Vagina (tissue), 2 donors: ENCODE results near the gene ODAD2. TPM values are rescaled to one million over a fixed set of nuclear protein-coding genes. Genes with fewer than 3 reads are reported as not detected.
A peak's percentile ranks its signal among the peaks of the same experiment; 100 is the strongest.

ENCODE experiments used
- DNase-seq, 2 donors: peaks; one replicate each; pipeline ENCODE4 v3.0.0-alpha.2; 2017; ENCODE audit errors: extremely low spot score in 2 of 2
- H3K27ac ChIP-seq: fragments of 200-600 bp; sonication (generic); one replicate; pipeline ENCODE4 v1.5.1; 2019
- H3K27me3 ChIP-seq: fragments of 200-600 bp; sonication (generic); one replicate; pipeline ENCODE4 v1.5.1; 2019
- H3K36me3 ChIP-seq, 2 donors: fragments of 200-600 bp; sonication (generic); one replicate each; pipeline ENCODE4 v1.5.1; 2017 to 2019
- H3K4me1 ChIP-seq: fragments of 200-600 bp; sonication (generic); one replicate; pipeline ENCODE4 v1.5.1; 2019
- H3K4me3 ChIP-seq, 2 donors: fragments of 200-600 bp; sonication (generic); 1 replicate in 1 of 2; 2 replicates in 1 of 2; pipeline ENCODE4 v1.5.1; 2016 to 2019
- H3K9me3 ChIP-seq: fragments of 200-600 bp; sonication (generic); one replicate; pipeline ENCODE4 v1.5.1; 2019
- POLR2A ChIP-seq, 2 donors: fragments of 450-650 bp; IDR thresholded peaks; one replicate each; pipeline ENCODE4 v1.6.1; 2017; ENCODE audit warnings: antibody characterized with exemption in 2 of 2, mild to moderate bottlenecking in 2 of 2, moderate library complexity in 2 of 2
- POLR2AphosphoS5 ChIP-seq, 2 donors: sonication (generic); formaldehyde crosslinking; IDR thresholded peaks; one replicate each; pipeline ENCODE4 v1.9.0; 2017; ENCODE audit warnings: antibody characterized with exemption in 2 of 2, mild to moderate bottlenecking in 2 of 2, low read depth in 1 of 2; ENCODE audit not compliant: insufficient read depth in 1 of 2
- intact Hi-C: fragments of 100-400 bp; cut with DNase I; formaldehyde crosslinking; loops from one replicate; pipeline ENCODE4 v1.15.1; 2023
- total RNA-seq: library from RNA; depleted of rRNA; stranded (reverse); fragments of >200 nt; gene quantifications from one replicate; pipeline ENCODE4 v1.2.3, GENCODE V29; 2016
- TF ChIP-seq, protein P1 (sequence below), 3 experiments: fragments of 450-650 bp in 2 of 3; fragments of 200-600 bp in 1 of 3; sonication (generic) in 1 of 3; IDR thresholded peaks; one replicate each; pipeline ENCODE4 v1.5.1; 2017 to 2019; ENCODE audit warnings: antibody characterized with exemption in 3 of 3, mild to moderate bottlenecking in 2 of 3, moderate library complexity in 2 of 3

Gene ODAD2
- total RNA-seq, 1 donor from 2014 or later, result 0.25 TPM

DNA sequence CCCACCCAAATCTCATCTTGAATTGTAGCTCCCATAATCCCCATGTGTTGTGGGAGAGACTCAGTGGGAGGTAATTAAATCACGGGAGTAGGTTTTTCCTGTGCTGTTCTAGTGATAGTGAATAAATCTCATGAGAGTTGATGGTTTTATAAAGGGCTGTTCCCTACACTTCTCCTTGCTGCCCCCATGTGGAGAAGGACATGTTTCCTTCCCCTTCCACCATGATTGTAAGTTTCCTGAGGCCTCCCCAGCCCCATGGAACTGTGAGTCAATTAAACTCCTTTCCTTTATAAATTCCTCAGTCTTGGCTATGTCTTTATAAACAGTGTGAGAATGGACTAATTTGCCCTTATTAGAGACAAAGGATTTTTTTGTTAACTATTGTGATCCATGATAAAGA lies 204.7 kb downstream of the ODAD2 start:
- intact Hi-C loops, result no loop called here
- H3K4me1 ChIP-seq, result no peaks in the 10 kb centered on the region

DNA sequence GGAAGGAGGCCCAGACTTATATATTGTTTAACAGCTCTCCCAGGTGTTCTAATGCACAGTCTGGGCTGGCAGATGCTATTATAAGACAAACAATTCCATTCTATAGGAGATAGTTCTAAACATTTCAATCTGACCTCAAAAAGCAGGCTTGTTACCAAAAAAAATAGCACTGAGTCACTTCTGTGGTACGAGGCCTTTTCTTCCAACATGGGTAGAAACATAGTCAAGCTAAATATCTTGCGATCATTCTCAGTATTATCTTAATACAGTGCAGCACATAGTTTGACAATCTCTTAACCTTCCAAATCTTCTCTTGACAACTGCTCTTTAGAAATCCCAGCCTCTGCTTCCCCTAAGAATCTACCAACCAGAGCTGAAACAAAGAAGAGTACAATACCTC lies 206.7 kb downstream of the ODAD2 start:
- Histone ChIP-seq H3K27me3 (no peaks in the 10 kb centered on the region), H3K36me3 (no peaks in the 10 kb centered on the region), H3K9me3 (no peaks in the 10 kb centered on the region), H3K27ac (no peak overlapping the region), H3K4me3 (no peak overlapping the region), H3K4me1 (no peaks in the 10 kb centered on the region)
- TF ChIP-seq, protein P1, sequence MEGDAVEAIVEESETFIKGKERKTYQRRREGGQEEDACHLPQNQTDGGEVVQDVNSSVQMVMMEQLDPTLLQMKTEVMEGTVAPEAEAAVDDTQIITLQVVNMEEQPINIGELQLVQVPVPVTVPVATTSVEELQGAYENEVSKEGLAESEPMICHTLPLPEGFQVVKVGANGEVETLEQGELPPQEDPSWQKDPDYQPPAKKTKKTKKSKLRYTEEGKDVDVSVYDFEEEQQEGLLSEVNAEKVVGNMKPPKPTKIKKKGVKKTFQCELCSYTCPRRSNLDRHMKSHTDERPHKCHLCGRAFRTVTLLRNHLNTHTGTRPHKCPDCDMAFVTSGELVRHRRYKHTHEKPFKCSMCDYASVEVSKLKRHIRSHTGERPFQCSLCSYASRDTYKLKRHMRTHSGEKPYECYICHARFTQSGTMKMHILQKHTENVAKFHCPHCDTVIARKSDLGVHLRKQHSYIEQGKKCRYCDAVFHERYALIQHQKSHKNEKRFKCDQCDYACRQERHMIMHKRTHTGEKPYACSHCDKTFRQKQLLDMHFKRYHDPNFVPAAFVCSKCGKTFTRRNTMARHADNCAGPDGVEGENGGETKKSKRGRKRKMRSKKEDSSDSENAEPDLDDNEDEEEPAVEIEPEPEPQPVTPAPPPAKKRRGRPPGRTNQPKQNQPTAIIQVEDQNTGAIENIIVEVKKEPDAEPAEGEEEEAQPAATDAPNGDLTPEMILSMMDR (IDR thresholded peaks at IDR 0.05), result no peak
- TF ChIP-seq POLR2A (IDR thresholded peaks at IDR 0.05) (no peak), POLR2AphosphoS5 (IDR thresholded peaks at IDR 0.05; ENCODE audit: insufficient read depth in 1 of 2, low read depth in 1 of 2) (no peak)
- intact Hi-C loops, result no loop called here
- DNase-seq, result no peak

More for the DNA sequence above, 204.7 kb downstream of the ODAD2 start:
- no peak for TF ChIP-seq POLR2AphosphoS5 (IDR thresholded peaks at IDR 0.05; ENCODE audit: insufficient read depth in 1 of 2, low read depth in 1 of 2)
- no peak for TF ChIP-seq POLR2A (IDR thresholded peaks at IDR 0.05)
- TF ChIP-seq, protein P1 (IDR thresholded peaks at IDR 0.05), result no peak
- H3K4me3 ChIP-seq, result no peak overlapping the region
- no peaks in the 10 kb centered on the region for H3K9me3 ChIP-seq
- no peaks in the 10 kb centered on the region for H3K36me3 ChIP-seq
- no peak for DNase-seq
- H3K27me3 ChIP-seq, result no peaks in the 10 kb centered on the region
- no peak overlapping the region for H3K27ac ChIP-seq

DNA sequence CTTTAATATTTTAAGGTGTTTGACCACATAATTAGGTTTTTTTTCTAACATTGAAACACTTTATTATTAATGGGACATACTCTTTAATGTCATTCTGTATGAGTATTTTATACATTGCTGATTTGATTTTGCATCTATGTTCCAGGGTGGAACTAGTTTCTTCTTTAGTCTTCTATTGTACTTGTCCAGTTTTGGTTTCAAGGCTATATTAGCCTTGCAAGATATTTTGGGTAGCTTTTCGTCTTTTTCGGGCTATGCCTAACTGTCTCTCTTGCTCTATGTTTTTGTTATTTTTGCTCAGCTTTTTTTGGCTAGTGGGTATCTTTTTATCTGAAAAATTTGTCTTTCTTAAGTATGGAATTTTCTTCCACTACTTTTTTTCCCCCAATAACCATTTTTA lies 214.6 kb downstream of the ODAD2 start:
- TF ChIP-seq POLR2A (IDR thresholded peaks at IDR 0.05), result no peak
- TF ChIP-seq, protein P1 (IDR thresholded peaks at IDR 0.05), result no peak
- TF ChIP-seq POLR2AphosphoS5 (IDR thresholded peaks at IDR 0.05; ENCODE audit: insufficient read depth in 1 of 2, low read depth in 1 of 2), result no peak
- Histone ChIP-seq H3K4me3 (no peak overlapping the region), H3K27me3 (no peaks in the 10 kb centered on the region), H3K4me1 (no peaks in the 10 kb centered on the region), H3K27ac (no peak overlapping the region), H3K36me3 (no peaks in the 10 kb centered on the region), H3K9me3 (no peaks in the 10 kb centered on the region)
- no peak for DNase-seq
- intact Hi-C loops, result no loop called here

GRCh38 chr10:27783660-27784059 lies 215.2 kb downstream of the ODAD2 start:
- Histone ChIP-seq H3K36me3 (no peaks in the 10 kb centered on the region), H3K27ac (no peak overlapping the region), H3K4me1 (no peaks in the 10 kb centered on the region), H3K27me3 (no peaks in the 10 kb centered on the region), H3K4me3 (no peak overlapping the region), H3K9me3 (no peaks in the 10 kb centered on the region)
- no peak for DNase-seq
- intact Hi-C loops, result no loop called here
- TF ChIP-seq POLR2A (IDR thresholded peaks at IDR 0.05), result no peak
- TF ChIP-seq, protein P1 (IDR thresholded peaks at IDR 0.05), result peak in 1 of 3 experiments; percentile 13

DNA sequence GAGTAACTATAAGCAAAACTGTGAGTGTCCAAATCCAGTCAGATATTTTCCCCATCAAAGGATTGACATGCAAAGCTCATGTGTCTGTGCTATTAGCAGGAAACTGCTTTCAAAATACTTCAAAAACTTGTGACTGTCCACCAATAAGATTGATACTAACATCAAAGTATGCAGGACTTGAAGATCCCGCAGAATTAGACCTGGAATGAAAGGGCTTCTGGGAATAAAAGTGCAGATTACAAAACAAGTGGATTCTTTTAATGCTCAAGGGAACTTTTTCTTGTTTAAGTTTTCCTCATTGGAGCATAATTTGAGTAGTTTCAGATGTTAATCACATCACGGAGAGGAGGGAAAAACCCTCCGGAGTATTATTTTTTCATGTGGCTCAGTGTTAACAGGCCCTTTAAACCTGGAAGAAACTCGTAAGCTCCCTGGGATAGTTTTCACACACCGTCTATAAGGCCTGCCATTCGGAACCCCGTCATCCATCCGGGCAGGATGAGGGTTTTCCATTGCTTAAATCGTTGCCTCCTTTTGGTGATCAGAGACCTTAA lies 219.3 kb downstream of the ODAD2 start:
- Histone ChIP-seq H3K27me3 (no peaks in the 10 kb centered on the region), H3K9me3 (no peaks in the 10 kb centered on the region), H3K27ac (no peak overlapping the region), H3K36me3 (no peaks in the 10 kb centered on the region), H3K4me1 (no peaks in the 10 kb centered on the region), H3K4me3 (no peak overlapping the region)
- no peak for DNase-seq
- intact Hi-C loops, result no loop called here
- no peak for TF ChIP-seq POLR2AphosphoS5 (IDR thresholded peaks at IDR 0.05; ENCODE audit: insufficient read depth in 1 of 2, low read depth in 1 of 2)
